Suprapubic skin (tissue), 4 donors: ENCODE results near the gene SCPEP1.

Source experiments
- CTCF ChIP-seq, 2 donors: fragments of 200-600 bp in 1 of 2; fragments of 450-650 bp in 1 of 2; sonication (generic) in 1 of 2; IDR thresholded peaks; one replicate each; pipeline ENCODE4 v1.5.1; 2016 to 2019; ENCODE audit warnings: antibody characterized with exemption in 2 of 2, mild to moderate bottlenecking in 1 of 2, moderate library complexity in 1 of 2
- EP300 ChIP-seq: sonication (generic); formaldehyde crosslinking; IDR thresholded peaks from one replicate; pipeline ENCODE4 v1.6.1; 2017; ENCODE audit warnings: antibody characterized with exemption
- POLR2A ChIP-seq, 2 donors: fragments of 450-650 bp; IDR thresholded peaks; one replicate each; pipeline ENCODE4 v1.6.1; 2017; ENCODE audit warnings: antibody characterized with exemption in 2 of 2, mild to moderate bottlenecking in 2 of 2, moderate library complexity in 2 of 2
- POLR2AphosphoS5 ChIP-seq, 3 donors: sonication (generic); formaldehyde crosslinking; IDR thresholded peaks; one replicate each; pipeline ENCODE4 v1.6.1; 2017; ENCODE audit warnings: antibody characterized with exemption in 3 of 3

GRCh38 chr17:56982312-56982711 is 4.4 kb downstream of the SCPEP1 start:
- TF ChIP-seq CTCF (IDR thresholded peaks at IDR 0.05) (no peak), POLR2A (IDR thresholded peaks at IDR 0.05) (no peak), POLR2AphosphoS5 (IDR thresholded peaks at IDR 0.05) (no peak), EP300 (no peak)
